ENCODE measurements around the gene PLB1.
"Not testable (repeated sequence)": the region's sequence is repeated elsewhere in the genome, so short reads cannot be mapped to it uniquely, and the experiment has no call there.

Gene PLB1

DNA sequence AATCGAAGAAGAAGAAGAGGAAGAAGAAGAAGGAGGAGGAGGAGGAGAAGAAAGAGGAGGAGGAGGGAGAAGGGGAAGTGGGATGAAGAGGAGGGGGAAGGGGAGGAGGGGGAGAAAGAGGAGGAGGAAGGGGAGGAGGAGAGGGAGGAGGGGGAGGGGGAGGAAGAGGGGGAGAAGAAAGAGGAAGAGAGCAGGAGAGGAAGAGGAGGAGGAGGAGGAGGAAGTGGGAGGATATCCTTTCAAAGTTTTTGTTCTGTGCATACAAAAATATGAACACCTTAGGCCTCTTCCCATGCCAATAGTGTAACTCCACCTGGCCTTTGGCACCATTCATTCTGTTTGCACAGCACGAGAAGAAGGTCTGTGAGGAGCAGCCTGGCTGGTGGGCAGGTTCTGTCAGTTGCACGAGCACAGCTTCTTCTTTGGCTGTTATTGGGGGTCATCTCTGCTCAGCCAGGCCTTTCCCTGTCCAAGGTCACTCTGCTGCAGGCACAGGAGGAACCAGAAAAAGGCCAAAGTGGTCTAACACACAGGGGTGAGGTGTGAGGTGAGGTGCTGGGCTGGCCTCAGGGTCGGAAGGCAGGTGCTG, 25.8 kb upstream of the PLB1 start:
- DNase-seq: no peak

DNA sequence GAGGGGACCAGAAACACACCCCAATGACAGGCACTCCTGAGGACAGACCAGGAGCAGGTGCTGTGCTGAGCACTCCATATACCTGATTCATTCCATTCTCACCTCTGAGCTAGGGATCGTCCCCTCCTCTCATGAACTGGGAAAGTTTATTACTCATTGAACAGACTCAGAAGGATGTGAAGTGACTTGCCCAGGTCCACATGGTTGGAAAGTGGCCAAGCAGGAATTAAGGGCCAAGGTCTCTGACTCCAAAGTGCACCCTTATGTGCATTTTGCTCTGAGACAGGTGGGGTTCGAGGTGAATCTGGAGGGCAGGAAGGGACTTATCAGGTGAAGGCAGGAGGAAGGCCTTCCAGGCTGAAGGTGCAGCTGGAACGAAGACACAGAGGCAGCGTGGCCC, 25.1 kb upstream of the PLB1 start:
- no peak for DNase-seq

DNA sequence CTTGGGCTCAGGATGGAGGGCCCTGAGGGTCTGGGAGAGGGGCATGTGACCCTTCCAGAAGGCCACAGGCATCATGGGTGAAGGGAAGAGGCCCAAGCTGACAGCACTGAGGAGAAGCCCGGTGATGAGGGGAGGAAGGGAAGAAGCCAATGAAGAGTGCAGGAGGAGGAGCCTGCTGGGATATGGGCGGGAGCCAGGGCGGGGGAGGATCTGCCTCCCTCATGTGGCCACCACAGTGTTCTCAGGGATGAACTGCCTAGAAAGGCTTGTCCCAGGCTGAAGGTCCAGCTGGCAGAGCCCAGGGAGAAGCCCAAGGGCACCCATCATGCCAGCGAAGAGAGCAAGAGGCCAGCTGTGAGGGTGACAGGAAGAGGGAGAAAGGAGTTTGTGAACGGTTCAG, 24.6 kb upstream of the PLB1 start:
- DNase-seq: no peak

DNA sequence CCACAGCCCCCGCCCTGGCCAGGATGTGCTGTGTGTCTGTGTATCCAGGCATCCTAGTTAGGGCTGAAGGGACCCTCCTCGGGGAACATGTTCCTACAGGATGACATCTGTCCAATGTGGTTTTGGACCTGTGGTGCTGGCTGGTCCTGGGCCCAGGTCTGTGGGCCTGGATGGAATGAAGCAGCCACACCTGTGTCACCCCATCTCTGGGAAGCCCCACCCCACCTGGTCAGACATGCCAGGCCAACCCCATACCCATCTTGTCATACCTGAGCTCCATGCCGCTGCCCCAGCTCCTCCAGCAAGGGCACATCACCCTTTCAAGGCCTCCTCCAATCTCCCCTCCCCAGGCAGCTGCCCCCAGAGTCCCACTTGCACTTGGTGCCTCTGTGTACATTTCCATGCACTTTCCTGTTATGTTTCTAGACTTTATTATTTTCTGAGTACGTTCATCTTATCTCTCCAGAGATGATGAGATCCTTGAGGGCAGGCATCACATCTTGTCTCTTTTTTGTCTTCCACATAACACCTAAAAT, 24.1 kb upstream of the PLB1 start:
- DNase-seq: no peak

DNA sequence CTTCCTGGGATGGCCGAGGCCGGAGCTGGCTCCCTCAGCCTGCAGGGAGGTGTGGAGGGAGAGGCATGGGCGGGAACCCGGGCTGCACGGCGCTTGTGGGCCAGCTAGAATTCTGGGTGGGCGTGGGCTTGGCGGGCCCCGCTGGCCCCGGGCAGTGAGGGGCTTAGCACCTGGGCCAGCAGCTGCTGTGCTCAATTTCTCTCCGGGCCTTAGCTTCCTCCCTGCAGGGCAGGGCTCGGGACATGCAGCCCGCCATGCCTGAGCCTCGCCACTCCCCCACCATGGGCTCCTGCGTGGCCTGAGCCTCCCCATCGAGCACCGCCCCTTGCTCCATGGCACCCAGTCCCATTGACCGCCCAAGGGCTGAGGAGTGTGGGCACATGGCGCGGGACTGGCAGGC, 23.2 kb upstream of the PLB1 start:
- not testable (repeated sequence) for DNase-seq

DNA sequence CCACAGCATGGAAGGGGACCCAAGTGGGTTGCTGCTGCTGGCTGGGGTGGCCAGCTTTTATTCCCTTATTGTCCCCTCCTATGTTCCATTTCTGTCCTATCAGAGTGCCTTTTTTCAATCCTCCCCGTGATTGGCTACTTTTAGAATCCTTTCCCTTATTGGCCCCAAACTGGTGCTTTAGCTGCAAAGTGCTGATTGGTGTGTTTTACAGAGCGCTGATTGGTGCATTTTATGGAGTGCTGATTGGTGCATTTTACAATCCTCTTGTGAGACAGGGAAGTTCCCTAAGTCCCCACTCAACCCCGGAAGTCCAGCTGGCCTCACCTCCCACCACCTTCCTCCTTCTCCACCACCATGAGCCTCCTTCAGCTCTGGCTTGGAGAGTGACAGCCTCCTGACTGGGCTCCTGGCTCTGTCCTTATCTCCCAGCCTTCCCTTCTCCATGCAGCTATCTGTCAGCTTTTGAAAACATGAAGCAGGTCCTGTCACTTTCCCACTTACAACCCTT, 20.7 kb upstream of the PLB1 start:
- DNase-seq: no peak

DNA sequence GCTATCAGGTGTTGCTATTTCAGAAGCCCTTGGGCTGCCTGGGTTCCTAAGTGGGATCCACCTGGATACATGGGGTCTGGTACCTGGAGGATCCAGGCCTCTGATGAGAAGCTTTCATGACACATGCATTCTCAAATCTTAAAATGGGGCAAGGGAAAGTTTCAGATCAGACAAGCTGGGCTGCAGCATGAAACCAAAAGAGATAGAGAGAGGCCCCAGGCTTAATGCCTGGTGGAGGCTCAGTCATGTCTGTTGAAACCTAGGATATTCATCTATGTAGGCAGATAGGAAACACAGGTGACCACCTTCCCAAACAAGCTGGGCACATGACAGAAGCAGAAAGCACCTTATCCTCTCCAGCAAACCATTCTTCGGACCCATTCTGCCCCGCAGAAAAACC, 18.8 kb upstream of the PLB1 start:
- no peak for DNase-seq

DNA sequence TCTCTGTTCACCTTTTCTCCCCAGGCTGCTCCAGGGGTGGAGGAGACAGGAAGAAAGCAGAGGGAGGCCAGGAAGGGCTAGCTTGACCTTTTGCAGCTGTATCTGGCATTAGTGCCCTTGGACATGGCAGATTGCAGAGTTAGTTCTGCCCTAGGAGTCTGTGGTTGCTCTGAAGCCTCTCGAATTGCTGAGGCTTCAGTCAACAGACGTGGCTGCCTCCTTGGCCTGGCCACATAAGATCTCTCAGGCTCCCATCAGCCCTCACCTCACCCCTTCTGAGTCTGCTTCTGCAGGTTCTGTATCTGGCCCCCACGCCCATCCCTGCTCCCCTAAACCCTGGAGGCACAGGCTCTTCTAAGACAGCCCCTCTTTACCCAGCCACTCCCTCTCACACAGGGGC, 18.2 kb upstream of the PLB1 start:
- DNase-seq: no peak

DNA sequence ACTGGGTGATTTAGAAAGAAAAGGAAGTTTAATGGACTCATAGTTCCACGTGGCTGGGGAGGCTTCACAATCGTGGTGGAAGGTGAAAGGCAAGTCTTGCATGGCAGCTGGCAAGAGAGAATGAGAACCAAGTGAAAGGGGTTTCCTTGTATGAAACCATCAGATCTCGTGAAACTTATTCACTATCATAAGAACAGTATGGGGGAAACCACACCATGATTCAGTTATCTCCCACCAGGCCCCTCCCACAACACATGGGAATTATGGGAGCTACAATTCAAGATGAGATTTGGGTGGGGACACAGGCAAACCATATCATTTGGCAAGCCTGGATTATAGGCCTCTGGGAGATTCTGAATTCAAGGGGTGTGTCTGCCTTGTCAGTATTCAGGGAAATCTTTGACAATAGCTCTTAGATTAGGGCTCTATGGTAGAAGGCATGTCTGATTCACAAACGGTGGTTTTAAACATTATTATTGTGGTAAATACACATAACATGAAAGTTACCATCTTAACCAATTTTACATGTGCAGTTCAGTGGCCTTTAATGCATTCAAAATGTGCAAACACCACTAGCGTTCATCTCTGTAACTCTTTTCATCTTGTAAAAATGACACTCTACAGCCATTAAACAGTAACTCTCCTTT, 15.3 kb upstream of the PLB1 start:
- DNase-seq: no peak

DNA sequence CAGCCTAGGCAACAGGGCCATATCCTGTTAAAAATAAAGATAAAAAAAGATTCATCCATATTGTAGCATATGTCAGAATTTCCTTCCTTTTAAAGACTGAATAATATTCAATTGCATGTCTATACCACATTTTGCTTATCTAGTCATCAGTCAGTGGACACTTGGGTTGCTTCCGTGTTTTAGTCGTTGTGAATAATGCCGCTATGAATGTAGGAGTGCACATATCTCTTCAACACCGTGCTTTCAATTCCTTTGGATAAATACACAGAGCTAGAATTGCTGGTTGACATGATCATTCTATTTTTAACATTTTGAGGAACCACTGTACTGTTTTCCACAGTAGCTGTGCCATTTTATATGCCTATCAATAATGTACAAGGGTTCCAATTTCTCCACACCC, 14.0 kb upstream of the PLB1 start:
- DNase-seq: no peak

DNA sequence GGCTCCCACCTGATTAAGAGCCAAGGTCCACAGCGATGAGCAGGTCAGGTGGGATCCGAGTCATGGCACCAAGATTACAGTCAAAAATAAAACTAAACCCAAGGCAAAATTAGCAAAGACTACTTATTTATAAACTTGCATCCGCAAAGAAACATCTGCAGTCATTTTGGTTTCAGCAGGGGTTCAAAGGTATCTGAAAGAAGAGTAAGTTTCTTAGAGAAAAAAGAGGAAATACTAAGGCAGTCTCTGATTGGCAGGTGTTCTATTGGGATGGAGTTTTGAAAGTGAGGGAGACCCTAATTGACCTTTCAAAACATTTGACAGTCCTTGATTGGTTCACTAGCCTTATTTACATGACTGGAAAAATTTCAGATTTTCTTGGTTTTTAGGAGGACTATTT, 11.0 kb upstream of the PLB1 start:
- peak; percentile 11 for DNase-seq

DNA sequence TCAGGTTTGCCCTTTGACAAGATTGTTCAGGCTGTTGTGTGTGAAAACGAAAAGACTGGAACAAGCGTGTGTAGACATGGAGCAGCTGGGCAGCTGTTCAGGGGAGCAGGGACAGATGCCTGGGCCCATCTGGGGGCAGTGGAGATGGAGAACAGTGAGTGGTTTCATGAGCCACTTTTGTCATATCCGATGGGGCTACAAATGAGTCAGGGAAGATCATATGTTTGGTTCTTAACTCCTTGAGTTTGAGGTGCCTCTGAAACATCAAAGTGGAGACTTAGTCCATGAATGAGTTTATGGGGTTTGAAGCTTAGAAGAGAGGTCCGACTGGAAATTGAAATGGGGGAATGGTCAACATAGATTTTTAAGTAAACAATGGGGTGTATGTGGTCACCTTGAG, 9.3 kb upstream of the PLB1 start:
- DNase-seq: no peak

DNA sequence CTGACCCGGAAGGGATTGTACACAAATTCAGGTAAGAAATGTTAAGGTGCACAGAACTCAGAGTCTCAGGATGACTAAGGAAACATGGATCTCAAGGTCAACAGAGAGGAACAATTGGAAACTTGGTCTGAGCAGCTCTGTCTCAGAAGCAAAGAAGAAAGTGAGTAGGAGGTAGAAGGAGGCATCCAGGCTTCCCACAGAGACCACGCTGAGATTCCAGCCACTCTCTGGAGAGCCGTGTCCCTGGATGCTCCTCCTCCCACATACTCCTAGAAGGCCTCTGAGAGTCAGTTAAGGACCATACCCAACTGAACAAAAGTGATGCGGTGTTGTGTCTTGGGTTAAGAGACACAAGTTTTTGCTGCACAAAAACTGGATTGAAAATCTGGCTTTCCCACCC, 8.6 kb upstream of the PLB1 start:
- no peak for DNase-seq

DNA sequence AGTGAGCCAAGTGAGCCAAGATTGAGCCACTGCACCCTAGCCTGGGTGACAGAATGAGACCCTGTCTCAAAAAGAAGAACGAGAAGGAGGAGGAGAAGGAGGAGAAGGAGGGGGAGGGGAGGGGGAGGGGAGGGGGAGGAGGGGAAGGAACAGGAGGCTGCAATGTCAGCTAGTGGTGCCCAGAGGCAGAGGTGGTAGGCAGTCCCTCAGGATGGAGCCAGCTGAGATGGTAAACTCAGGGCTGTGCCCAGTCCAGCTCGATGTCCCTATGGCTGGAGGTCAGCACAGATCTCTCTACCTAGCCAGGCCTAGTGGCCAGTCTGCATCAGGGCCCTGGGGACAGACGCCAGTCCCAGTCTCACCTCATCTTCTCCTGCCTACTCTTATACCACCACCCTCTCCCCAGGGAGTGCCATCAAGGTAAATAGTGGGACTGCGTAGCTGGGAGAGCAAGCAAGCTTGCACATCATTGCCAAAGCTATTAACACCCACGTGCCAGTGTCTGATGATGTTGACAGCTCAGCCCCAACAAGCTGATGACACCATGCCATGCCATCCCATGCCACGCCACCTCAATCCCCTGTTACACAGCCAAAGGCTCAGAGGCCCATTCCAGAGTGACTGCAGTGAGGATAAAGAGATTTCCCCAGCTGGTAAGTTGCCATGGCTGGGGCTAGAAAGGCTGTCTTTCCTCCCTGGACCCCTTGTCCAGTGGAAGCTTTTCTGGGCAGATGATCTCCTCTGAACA, 7.6 kb upstream of the PLB1 start:
- no peak for DNase-seq

DNA sequence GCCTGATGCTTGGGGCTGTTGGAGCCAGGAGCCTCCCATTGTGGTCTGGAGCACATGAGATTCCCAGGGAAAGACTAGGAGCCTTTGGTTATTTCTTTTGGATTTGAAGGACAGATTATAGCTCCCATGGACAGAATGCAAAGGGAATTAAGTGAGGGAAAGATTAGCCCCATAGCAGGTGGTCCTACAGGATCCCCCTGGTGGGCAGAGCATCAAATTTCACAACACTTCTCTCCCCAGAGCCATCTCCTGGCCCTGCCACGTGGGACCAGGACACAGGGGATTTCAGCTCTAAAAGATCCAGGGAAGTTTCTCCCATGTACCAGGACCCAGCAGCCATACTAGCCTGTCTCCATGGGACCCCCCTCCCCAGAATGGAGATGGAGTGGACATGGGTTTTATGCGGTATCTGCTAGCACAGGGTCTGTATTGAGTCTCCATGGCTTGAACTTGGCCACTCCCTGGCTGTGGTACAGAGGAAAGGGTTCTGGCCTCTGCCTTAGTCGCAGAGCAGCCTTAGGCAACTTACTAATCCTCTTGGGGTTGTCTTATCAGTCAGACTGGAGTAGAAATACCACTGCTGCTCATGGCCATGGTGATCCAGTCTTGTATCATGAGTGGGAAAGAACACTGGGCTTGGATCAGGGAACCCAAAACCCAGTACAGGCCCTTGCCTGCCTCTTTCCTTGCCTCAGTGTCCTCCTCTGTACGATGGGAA, 6.8 kb upstream of the PLB1 start:
- no peak for DNase-seq

DNA sequence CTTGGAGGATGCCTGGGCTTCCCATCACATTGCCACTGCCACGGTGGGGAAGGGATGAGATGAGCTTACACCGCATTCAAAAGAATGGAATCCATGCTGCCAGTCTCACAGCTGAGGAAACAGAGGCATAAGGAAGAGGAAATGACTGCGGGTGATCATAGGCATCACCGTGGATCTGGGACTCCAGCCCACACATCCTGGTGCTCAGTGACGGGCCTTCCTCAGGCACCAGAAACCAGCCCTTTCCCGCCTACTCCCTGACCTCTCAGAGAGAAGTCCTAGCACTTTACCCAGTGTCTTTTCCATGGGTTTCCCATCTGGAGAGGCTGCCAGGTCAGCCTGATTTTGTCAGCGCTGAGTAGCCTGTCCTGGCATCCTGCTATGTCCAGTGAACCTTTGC, 5.3 kb upstream of the PLB1 start:
- DNase-seq: no peak

DNA sequence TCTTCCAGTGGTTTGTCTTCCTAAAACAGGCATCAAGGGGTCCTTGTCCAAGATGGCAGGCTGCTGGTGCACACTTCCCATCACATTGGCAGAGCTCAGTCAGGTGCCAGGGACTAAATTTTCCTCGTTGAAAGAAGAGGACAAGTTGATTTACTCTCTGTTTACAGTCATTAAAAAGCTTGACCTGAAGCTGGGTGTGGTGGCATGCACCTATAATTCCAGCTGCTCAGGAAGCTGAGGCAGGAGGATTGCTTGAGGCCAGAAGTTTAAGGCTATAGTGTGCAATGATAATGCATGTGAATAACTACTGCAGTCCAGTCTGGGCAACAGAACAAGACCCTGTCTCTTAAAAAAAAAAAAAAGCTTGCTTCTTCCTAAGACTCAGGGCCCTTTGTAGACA, 3.6 kb upstream of the PLB1 start:
- DNase-seq: no peak

DNA sequence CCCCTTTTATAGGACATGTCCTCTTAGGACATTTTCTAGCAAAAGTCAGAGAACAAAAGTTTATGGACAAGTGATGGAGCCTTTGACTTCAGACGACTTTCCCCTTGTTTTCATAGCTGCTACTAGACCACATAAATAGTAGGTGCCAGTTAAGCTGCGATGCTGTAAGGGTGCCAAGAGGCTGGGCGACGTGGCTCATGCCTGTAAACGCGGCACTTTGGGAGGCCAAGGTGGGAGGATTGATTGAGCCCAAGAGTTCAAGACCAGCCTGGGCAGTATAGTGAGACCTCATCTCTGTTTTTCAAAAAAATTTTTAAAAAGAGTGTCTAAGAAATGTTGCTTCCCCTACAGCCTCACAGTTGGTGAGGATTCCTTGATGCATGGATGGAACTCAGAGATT, 2.2 kb upstream of the PLB1 start:
- no peak for DNase-seq

DNA sequence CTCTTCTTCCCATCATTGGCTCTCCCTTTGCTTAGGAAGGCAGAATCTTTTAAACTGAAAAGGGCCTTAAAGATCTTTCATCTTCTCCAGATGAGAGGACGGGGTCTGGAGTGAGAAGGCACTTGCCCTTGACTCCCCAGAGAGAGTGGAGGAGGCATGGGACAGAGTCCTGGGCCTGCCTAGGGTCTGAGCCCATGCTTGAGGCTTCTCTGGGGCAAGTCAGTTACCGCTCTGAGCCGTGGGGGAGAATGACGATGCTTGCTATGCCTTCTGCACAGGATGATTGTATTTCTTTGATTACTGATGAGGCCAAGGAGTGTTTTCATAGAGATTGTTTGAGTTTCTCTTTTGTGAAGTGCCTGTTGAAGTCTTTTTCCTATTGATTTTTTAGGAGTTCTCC, 921 bp downstream of the PLB1 start:
- DNase-seq: no peak

DNA sequence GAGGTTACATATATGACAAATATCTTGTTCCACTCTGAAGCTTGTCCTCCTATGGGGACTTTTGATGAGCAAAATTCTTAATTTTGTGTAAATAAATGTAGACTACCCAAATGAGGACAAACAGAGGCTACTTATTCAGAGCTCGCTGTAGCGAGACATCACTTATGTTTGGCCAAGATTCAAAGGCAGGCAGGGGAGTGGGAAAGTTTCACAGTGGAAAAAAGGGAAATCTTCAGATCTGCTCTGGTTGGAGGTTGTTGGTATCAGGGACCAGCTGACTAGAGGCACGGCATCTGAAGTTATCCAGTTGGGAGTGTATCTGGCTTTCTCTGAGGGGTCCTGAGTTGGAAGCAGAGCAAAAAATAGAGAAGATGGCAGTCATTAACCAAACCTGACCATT, 1.3 kb downstream of the PLB1 start:
- DNase-seq: no peak

DNA sequence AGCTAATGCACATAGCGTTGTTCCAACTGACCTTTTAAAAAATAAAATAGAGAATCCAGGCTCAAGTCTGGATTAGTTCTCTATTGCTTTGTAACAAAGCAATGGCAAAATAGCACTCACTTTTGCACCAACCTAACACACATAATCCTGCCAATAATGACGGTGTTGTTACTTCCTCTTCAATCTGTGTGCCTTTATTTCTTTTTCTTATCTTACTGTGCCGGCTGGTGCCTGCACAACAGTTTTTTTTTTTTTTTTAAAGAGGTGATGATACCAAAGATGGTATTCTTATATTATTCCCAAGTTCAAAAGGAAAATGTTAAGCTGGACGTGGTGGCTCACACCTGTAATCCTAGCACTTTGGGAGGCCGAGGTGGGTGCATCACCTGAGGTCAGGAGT, 3.4 kb downstream of the PLB1 start:
- DNase-seq: no peak

DNA sequence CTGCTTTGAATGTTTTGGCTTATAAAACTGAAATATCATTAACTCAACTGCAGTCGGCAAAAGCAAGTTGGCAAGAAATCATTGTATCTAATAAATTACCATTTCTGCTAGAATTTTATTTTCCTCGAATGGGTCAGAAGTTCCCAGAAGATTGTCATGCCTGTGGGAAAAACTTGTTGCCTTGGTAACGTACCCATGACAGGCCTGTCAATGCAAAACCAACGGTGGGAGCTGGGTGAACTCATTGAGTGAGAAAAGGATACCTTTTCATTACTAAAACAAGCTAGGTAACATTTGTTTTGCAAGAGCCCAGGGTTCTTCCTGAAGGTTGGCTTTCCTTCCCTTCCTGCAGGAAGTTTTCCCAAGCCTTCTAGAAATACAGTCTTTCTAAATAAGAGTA, 9.5 kb downstream of the PLB1 start:
- DNase-seq: no peak

DNA sequence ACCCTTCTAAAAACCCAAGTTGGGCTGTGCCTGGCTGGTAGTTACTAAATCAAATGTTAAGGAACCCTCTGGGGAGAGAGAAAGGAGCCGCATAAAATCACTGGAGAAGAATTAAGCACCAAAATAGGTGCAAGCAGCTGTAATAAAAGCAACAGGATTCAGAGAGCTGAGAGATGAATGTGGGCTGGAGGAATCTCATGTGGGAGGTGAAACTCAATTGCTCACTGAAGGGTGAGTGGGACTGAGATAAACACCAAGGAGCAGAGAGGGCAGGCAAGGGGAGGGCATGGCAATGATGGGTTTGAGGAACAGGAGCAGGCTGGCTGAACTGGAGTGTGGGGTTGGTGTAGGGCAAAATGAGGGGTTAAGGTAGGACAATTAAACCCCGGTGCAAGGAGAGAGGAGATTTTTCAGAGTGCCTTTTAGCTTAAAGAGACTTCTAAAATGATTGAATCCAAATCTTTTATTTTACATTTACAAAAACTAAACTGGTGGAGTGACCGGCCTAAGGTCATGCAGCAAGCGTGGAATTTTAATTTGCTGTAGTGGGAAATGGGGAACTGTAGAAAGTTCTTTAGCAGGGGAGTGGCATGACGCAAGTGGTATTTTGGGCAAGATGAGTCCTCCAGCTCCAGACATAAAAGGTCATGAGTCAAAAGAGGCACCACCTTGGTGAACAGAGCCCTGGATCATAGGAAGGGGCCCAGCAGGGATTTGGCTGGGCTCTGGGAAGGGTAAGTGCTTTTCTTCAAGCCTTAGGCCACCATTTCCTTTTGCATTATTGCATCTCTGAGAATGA, 10.5 kb downstream of the PLB1 start:
- no peak for DNase-seq
